ENCODE data around the gene SEMA7A. TPM values are rescaled to one million over a fixed set of nuclear protein-coding genes. Genes with fewer than 3 reads are reported as not detected.

SEMA7A gene
- total RNA-seq, 1 donor from 2014 or later = 3.9 TPM

- Histone ChIP-seq H3K27ac (no peak overlapping the region), H3K9me3 (no peaks in the 10 kb centered on the region), H3K4me3 (no peak overlapping the region), H3K27me3 (no peaks in the 10 kb centered on the region), H3K36me3 (no peaks in the 10 kb centered on the region), H3K4me1 (no peaks in the 10 kb centered on the region)
- intact Hi-C loops (cut with DNase I) = no loop called here
- TF ChIP-seq POLR2AphosphoS5 (IDR thresholded peaks at IDR 0.05; ENCODE audit: insufficient read depth in 1 of 2, low read depth in 1 of 2) (no peak), POLR2A (IDR thresholded peaks at IDR 0.05) (no peak), CTCF (IDR thresholded peaks at IDR 0.05) (no peak)
- DNase-seq (ENCODE audit: extremely low spot score in 2 of 2) = no peak
Measured at GRCh38 chr15:74397239-74398068, 36.3 kb downstream of the SEMA7A start.

DNA sequence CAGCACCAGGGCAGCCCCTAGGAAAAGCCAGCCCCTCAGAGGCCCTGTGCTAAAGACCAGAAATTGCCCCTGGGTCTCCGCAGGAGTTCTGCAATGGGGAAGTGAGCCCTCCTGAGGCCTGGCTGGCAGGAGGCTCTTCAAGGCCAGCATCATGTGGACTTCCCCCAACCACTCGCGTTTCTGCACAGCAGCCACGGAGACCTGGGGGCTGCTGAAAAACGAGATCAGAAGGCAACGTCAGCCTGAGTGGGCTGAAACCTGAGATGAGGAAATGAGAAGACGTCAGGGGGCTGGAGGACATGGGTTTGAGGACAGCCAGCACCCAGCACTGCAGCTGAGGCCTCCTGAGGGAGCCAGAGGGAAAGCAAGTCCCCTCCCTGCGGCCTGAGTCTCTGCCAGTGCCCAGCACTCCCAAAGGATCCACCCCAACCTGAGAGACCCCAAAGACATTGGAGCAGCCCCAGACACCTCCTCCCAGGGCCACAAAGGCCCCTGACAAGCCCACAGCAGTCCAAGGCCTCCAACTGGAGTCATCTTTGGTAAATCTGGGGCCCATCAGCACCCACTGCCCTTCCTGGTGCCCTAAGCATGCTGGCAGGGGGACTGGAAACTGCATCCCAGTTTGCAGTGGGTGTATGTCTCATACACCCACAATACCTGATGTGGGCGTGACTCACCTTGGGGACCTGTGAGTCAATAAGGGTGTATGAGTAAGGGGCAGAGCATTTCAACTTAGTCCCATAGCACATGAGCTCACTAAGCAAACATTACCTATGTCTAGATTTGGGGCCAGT lies 37.1 kb downstream of the SEMA7A start:
- intact Hi-C loops (cut with DNase I) = no loop called here
- H3K27ac ChIP-seq = no peak overlapping the region
- no peaks in the 10 kb centered on the region for H3K27me3 ChIP-seq
- no peaks in the 10 kb centered on the region for H3K9me3 ChIP-seq
- H3K4me1 ChIP-seq = no peaks in the 10 kb centered on the region
- no peaks in the 10 kb centered on the region for H3K36me3 ChIP-seq
- no peak for DNase-seq (ENCODE audit: extremely low spot score in 2 of 2)
- H3K4me3 ChIP-seq = no peak overlapping the region
- no peak for TF ChIP-seq POLR2AphosphoS5 (IDR thresholded peaks at IDR 0.05; ENCODE audit: insufficient read depth in 1 of 2, low read depth in 1 of 2)
- TF ChIP-seq POLR2A (IDR thresholded peaks at IDR 0.05) = no peak
- TF ChIP-seq CTCF (IDR thresholded peaks at IDR 0.05) = no peak

GRCh38 chr15:74396146-74396438 lies 37.7 kb downstream of the SEMA7A start:
- intact Hi-C loops (cut with DNase I) = no loop called here
- no peak overlapping the region for H3K27ac ChIP-seq
- no peak for DNase-seq (ENCODE audit: extremely low spot score in 2 of 2)
- H3K4me1 ChIP-seq = no peaks in the 10 kb centered on the region
- no peak overlapping the region for H3K4me3 ChIP-seq
- H3K9me3 ChIP-seq = no peaks in the 10 kb centered on the region
- TF ChIP-seq POLR2AphosphoS5 (IDR thresholded peaks at IDR 0.05; ENCODE audit: insufficient read depth in 1 of 2, low read depth in 1 of 2) = no peak
- TF ChIP-seq POLR2A (IDR thresholded peaks at IDR 0.05) = no peak
- TF ChIP-seq CTCF (IDR thresholded peaks at IDR 0.05) = no peak
- H3K36me3 ChIP-seq = no peaks in the 10 kb centered on the region
- H3K27me3 ChIP-seq = no peaks in the 10 kb centered on the region

- Histone ChIP-seq H3K27me3 (no peaks in the 10 kb centered on the region), H3K27ac (no peak overlapping the region), H3K9me3 (no peaks in the 10 kb centered on the region), H3K4me1 (no peaks in the 10 kb centered on the region), H3K4me3 (no peak overlapping the region), H3K36me3 (no peaks in the 10 kb centered on the region)
- no peak for DNase-seq (ENCODE audit: extremely low spot score in 2 of 2)
- intact Hi-C loops (cut with DNase I) = no loop called here
- TF ChIP-seq CTCF (IDR thresholded peaks at IDR 0.05) = no peak
- no peak for TF ChIP-seq POLR2A (IDR thresholded peaks at IDR 0.05)
- TF ChIP-seq POLR2AphosphoS5 (IDR thresholded peaks at IDR 0.05; ENCODE audit: insufficient read depth in 1 of 2, low read depth in 1 of 2) = no peak
Measured at GRCh38 chr15:74395319-74396145, 38.2 kb downstream of the SEMA7A start.

Measured in vagina (tissue), 2 donors.